HL-60 (cell line): ENCODE data around the gene MDM1.

Experiments
- DNase-seq, 2 experiments: peaks; one replicate each; pipeline ENCODE4 v3.0.0-alpha.2; 2010 to 2020; ENCODE audit warnings: low read depth in 1 of 2, low spot score in 1 of 2
- H3K27ac ChIP-seq: fragments of 250-450 bp; sonication (Bioruptor Pico); replicated peaks from 2 replicates; pipeline ENCODE4 v1.5.1; 2020; ENCODE audit warnings: mild to moderate bottlenecking, moderate library complexity
- H3K27me3 ChIP-seq: fragments of 250-450 bp; sonication (Bioruptor Pico); 2 replicates; pipeline ENCODE4 v1.5.1; 2021; ENCODE audit warnings: mild to moderate bottlenecking, moderate library complexity; ENCODE audit not compliant: insufficient read depth, poor library complexity, severe bottlenecking
- H3K4me3 ChIP-seq: replicated peaks from 2 replicates; pipeline ENCODE4 v1.5.1; 2011; ENCODE audit warnings: mild to moderate bottlenecking, control low read depth, low read length; ENCODE audit not compliant: insufficient read depth
- GABPA ChIP-seq: IDR thresholded peaks from 2 replicates; pipeline ENCODE4 v1.6.1; 2012; ENCODE audit warnings: low read depth
- POLR2AphosphoS5 ChIP-seq: IDR thresholded peaks from 2 replicates; pipeline ENCODE4 v1.6.1; 2012; ENCODE audit warnings: low read depth
- SPI1 ChIP-seq: IDR thresholded peaks from 2 replicates; pipeline ENCODE4 v1.6.1; 2012; ENCODE audit warnings: low read depth, mild to moderate bottlenecking, borderline replicate concordance
- TF ChIP-seq, protein P1 (sequence below): IDR thresholded peaks from one replicate; pipeline ENCODE4 v1.5.1; 2011; ENCODE audit warnings: low read length, control low read depth, inconsistent platforms; ENCODE audit not compliant: insufficient read depth
- TF ChIP-seq, protein P2 (sequence below): IDR thresholded peaks from 2 replicates; pipeline ENCODE4 v1.6.1; 2012; ENCODE audit warnings: low read depth; ENCODE audit not compliant: insufficient replicate concordance

The MDM1 gene

DNA sequence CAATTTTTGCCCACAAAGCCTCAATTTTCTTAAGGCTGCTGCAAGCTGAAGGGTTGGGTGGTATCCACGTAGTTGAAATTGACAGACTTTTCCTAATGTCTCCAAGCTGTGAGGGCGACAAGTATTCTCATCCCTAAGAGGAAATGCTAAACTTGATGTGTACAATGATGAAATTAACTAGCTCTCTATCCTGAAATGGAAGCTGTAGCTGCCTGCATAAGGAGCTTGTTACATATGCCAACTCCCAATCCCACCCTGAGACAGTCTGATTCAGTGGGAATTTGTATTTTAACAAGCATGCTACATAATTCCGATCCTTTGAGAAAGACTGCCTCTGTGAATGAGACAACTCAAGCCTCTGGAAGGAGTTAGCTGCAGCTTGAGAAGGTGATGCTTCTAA is 45.7 kb upstream of the MDM1 start:
- H3K4me3 ChIP-seq = no peak overlapping the region
- H3K27me3 ChIP-seq = no peaks in the 10 kb centered on the region
- DNase-seq = no peak
- TF ChIP-seq SPI1 = no peak
- TF ChIP-seq, protein P1, sequence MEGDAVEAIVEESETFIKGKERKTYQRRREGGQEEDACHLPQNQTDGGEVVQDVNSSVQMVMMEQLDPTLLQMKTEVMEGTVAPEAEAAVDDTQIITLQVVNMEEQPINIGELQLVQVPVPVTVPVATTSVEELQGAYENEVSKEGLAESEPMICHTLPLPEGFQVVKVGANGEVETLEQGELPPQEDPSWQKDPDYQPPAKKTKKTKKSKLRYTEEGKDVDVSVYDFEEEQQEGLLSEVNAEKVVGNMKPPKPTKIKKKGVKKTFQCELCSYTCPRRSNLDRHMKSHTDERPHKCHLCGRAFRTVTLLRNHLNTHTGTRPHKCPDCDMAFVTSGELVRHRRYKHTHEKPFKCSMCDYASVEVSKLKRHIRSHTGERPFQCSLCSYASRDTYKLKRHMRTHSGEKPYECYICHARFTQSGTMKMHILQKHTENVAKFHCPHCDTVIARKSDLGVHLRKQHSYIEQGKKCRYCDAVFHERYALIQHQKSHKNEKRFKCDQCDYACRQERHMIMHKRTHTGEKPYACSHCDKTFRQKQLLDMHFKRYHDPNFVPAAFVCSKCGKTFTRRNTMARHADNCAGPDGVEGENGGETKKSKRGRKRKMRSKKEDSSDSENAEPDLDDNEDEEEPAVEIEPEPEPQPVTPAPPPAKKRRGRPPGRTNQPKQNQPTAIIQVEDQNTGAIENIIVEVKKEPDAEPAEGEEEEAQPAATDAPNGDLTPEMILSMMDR = no peak
- TF ChIP-seq, protein P2, sequence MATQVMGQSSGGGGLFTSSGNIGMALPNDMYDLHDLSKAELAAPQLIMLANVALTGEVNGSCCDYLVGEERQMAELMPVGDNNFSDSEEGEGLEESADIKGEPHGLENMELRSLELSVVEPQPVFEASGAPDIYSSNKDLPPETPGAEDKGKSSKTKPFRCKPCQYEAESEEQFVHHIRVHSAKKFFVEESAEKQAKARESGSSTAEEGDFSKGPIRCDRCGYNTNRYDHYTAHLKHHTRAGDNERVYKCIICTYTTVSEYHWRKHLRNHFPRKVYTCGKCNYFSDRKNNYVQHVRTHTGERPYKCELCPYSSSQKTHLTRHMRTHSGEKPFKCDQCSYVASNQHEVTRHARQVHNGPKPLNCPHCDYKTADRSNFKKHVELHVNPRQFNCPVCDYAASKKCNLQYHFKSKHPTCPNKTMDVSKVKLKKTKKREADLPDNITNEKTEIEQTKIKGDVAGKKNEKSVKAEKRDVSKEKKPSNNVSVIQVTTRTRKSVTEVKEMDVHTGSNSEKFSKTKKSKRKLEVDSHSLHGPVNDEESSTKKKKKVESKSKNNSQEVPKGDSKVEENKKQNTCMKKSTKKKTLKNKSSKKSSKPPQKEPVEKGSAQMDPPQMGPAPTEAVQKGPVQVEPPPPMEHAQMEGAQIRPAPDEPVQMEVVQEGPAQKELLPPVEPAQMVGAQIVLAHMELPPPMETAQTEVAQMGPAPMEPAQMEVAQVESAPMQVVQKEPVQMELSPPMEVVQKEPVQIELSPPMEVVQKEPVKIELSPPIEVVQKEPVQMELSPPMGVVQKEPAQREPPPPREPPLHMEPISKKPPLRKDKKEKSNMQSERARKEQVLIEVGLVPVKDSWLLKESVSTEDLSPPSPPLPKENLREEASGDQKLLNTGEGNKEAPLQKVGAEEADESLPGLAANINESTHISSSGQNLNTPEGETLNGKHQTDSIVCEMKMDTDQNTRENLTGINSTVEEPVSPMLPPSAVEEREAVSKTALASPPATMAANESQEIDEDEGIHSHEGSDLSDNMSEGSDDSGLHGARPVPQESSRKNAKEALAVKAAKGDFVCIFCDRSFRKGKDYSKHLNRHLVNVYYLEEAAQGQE = no peak
- no peak for TF ChIP-seq POLR2AphosphoS5
- no peak for TF ChIP-seq GABPA
- H3K27ac ChIP-seq = no peak overlapping the region

GRCh38 chr12:68376901-68377300 is 44.7 kb upstream of the MDM1 start:
- no peak for TF ChIP-seq SPI1
- no peak for TF ChIP-seq POLR2AphosphoS5
- TF ChIP-seq, protein P1 = no peak
- no peak for TF ChIP-seq GABPA
- TF ChIP-seq, protein P2 = no peak
- Histone ChIP-seq H3K4me3 (no peak overlapping the region), H3K27me3 (no peaks in the 10 kb centered on the region), H3K27ac (no peak overlapping the region)
- DNase-seq = no peak

GRCh38 chr12:68375756-68376695 is 43.9 kb upstream of the MDM1 start:
- Histone ChIP-seq H3K4me3 (no peak overlapping the region), H3K27me3 (no peaks in the 10 kb centered on the region), H3K27ac (no peak overlapping the region)
- no peak for DNase-seq
- TF ChIP-seq, protein P1 = no peak
- TF ChIP-seq SPI1 (no peak), POLR2AphosphoS5 (no peak), GABPA (no peak)
- TF ChIP-seq, protein P2 = no peak
